Measurements from ENCODE around the gene EIF4G3. TPM values are rescaled to one million over a fixed set of nuclear protein-coding genes. Genes with fewer than 3 reads are reported as not detected.

Gene EIF4G3
- total and polyA plus RNA-seq, 10 donors, result 14.3 to 97.3 (median 64.1) TPM

GRCh38 chr1:20899154-20899972, 277.3 kb downstream of the EIF4G3 start:
- Histone ChIP-seq H3K4me1 (no peaks in the 10 kb centered on the region), H3K9me3 (no peaks in the 10 kb centered on the region), H3K36me3 (peaks cover 0 to 62% (median 14%) of the 10 kb centered on the region in 6 donors), H3K4me3 (no peak overlapping the region), H3K27ac (no peak overlapping the region), H3K27me3 (replicated peaks in 1 of 7) (no peaks in the 10 kb centered on the region)
- TF ChIP-seq CTCF (IDR thresholded peaks at IDR 0.05 in 8 of 11, conservative IDR thresholded peaks at IDR 0.05 in 3 of 11) (no peak), POLR2A (IDR thresholded peaks at IDR 0.05) (no peak), POLR2AphosphoS5 (IDR thresholded peaks at IDR 0.05) (no peak)
- no peak for DNase-seq
- intact Hi-C loops (cut with DNase I; ENCODE audit: low total_unique reads), result no loop called here
- 80 to 96% (median 92%) methylated on average over 5 of the region's 5 CpGs for WGBS, 5 donors

- 64 to 85% (median 75%) methylated on average over 1 of the region's 1 CpG for WGBS, 5 donors
- Histone ChIP-seq H3K4me1 (no peaks in the 10 kb centered on the region), H3K9me3 (no peaks in the 10 kb centered on the region), H3K27me3 (replicated peaks in 1 of 7) (no peaks in the 10 kb centered on the region), H3K27ac (no peak overlapping the region), H3K4me3 (no peak overlapping the region), H3K36me3 (peaks cover 0 to 64% (median 37%) of the 10 kb centered on the region in 6 donors)
- intact Hi-C loops (cut with DNase I; ENCODE audit: low total_unique reads), result no loop called here
- TF ChIP-seq CTCF (IDR thresholded peaks at IDR 0.05 in 8 of 11, conservative IDR thresholded peaks at IDR 0.05 in 3 of 11) (no peak), POLR2A (IDR thresholded peaks at IDR 0.05) (no peak), POLR2AphosphoS5 (IDR thresholded peaks at IDR 0.05) (no peak)
- DNase-seq, result no peak
Observed at GRCh38 chr1:20896826-20897225, 279.9 kb downstream of the EIF4G3 start.

DNA sequence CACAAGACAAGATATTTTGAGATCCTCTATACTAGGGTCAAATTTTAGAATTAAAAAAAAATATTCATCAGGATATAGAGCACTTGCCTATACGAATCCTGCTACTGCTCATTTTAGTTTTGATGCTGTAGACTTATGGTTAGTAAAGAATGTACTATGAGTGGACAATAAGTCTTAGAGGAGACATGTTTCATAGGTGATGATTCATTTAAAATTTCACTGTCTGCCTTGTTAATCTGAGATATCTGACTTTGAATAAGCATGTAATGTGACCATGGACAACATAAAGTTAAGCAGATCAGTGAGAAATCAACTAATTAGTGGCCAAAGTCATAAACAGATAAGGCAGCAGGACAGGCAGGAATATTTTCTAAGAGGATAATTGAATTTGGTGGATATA, 282.8 kb downstream of the EIF4G3 start:
- WGBS, 5 donors, result 90 to 98% (median 92%) methylated on average over 1 of the region's 1 CpG
- Histone ChIP-seq H3K4me1 (no peaks in the 10 kb centered on the region), H3K36me3 (peaks cover 0 to 81% (median 43%) of the 10 kb centered on the region in 6 donors), H3K27ac (no peak overlapping the region), H3K27me3 (replicated peaks in 1 of 7) (no peaks in the 10 kb centered on the region), H3K9me3 (no peaks in the 10 kb centered on the region), H3K4me3 (no peak overlapping the region)
- TF ChIP-seq POLR2AphosphoS5 (IDR thresholded peaks at IDR 0.05) (no peak), CTCF (IDR thresholded peaks at IDR 0.05 in 8 of 11, conservative IDR thresholded peaks at IDR 0.05 in 3 of 11) (no peak), POLR2A (IDR thresholded peaks at IDR 0.05) (no peak)
- intact Hi-C loops (cut with DNase I; ENCODE audit: low total_unique reads), result no loop called here
- no peak for DNase-seq

- Histone ChIP-seq H3K36me3 (peaks cover 0 to 78% (median 44%) of the 10 kb centered on the region in 6 donors), H3K4me3 (no peak overlapping the region), H3K4me1 (no peaks in the 10 kb centered on the region), H3K27ac (no peak overlapping the region), H3K27me3 (replicated peaks in 1 of 7) (no peaks in the 10 kb centered on the region), H3K9me3 (no peaks in the 10 kb centered on the region)
- no peak for TF ChIP-seq POLR2AphosphoS5 (IDR thresholded peaks at IDR 0.05)
- no peak for TF ChIP-seq POLR2A (IDR thresholded peaks at IDR 0.05)
- TF ChIP-seq CTCF (IDR thresholded peaks at IDR 0.05 in 8 of 11, conservative IDR thresholded peaks at IDR 0.05 in 3 of 11), result no peak
- DNase-seq, result no peak
- WGBS, 5 donors, result 96 to 100% (median 98%) methylated on average over 1 of the region's 1 CpG
- intact Hi-C loops (cut with DNase I; ENCODE audit: low total_unique reads), result no loop called here
Observed at GRCh38 chr1:20891091-20891490, 285.6 kb downstream of the EIF4G3 start.

All from spleen (tissue), 11 donors.